ENCODE measurements around the gene RRBP1.

GRCh38 chr20:17647391-17648314 lies 34.4 kb downstream of the RRBP1 start:
- TF ChIP-seq CTCF (IDR thresholded peaks at IDR 0.05; ENCODE audit: low read length) = no peak
- no peak for TF ChIP-seq EZH2phosphoT487 (IDR thresholded peaks at IDR 0.05; ENCODE audit: low read length)
